ENCODE results near the gene ANXA5.

The ANXA5 gene

GRCh38 chr4:121642292-121642691 is 54.5 kb downstream of the ANXA5 start:
- no peak for DNase-seq

GRCh38 chr4:121633653-121634052 is 63.1 kb downstream of the ANXA5 start:
- DNase-seq: no peak

DNA sequence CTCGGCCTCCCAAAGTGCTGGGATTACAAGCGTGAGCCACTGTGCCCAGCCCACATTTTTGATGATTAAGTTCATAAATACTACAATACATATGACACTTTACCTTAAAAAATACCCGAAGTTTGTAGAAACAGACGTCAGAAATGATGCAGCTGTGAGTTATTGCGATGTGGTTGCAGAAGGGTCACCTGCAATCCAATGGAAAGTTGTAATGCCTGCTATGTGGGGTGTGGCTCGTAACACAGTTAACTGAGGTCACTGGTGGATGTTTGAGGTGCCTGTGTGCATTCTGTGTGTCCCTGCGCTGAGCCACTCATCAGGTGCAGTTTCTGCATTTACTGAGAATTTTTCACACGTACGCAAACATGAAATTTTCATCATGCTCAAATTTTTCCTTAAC is 64.1 kb downstream of the ANXA5 start:
- no peak for DNase-seq
